ENCODE results near the gene PLEKHG1.

The PLEKHG1 gene

DNA sequence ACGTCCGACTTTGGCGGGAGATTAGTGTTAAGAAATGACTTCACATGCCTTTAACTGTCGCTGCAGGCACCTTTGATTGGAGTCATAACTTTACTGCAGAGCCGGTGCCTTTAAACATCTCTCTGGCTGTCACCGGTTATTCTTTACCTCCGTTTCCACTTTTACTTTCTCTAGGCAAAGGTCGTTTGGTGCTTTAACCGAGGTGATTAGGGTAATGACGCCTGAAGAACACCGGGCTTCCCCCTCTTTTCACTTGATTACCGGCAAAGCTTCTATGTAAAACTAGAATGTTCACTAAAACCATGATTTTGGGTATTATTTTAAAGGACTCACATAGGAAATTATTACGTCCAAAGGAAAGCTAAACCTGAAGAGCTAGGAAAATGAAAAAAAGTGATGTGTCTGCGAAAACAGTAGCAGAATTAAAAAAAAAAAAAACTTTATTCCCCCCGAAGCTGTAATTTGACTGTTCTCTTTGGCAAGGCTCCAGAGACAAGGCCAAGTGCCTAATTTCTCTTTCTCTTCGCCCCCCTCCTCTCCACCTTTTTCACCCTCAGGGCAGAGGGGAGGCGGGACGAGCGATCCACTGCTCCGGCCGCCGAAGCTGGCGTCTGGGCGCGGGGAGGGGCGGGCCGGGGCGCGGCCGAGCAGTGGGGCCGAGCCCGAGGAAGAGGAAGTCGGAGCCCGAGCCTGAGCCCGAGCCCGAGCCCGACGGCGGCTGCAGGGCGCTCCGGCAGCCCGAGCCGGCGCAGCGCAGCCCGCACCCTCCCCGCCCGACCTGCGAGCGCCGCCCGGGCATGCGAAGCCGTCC is at the start of gene PLEKHG1:
Gene PLEKHG1, plus strand, starts transcription at position 687 of the 811 bp plus-strand sequence. CDS start 133,797 bp downstream, outside the sequence.
- TF ChIP-seq EZH2phosphoT487 (conservative IDR thresholded peaks at IDR 0.05; ENCODE audit: low read length), result no peak
- TF ChIP-seq, protein P1, sequence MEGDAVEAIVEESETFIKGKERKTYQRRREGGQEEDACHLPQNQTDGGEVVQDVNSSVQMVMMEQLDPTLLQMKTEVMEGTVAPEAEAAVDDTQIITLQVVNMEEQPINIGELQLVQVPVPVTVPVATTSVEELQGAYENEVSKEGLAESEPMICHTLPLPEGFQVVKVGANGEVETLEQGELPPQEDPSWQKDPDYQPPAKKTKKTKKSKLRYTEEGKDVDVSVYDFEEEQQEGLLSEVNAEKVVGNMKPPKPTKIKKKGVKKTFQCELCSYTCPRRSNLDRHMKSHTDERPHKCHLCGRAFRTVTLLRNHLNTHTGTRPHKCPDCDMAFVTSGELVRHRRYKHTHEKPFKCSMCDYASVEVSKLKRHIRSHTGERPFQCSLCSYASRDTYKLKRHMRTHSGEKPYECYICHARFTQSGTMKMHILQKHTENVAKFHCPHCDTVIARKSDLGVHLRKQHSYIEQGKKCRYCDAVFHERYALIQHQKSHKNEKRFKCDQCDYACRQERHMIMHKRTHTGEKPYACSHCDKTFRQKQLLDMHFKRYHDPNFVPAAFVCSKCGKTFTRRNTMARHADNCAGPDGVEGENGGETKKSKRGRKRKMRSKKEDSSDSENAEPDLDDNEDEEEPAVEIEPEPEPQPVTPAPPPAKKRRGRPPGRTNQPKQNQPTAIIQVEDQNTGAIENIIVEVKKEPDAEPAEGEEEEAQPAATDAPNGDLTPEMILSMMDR (IDR thresholded peaks at IDR 0.05; ENCODE audit: insufficient read depth, low read length, poor library complexity, severe bottlenecking), result no peak

DNA sequence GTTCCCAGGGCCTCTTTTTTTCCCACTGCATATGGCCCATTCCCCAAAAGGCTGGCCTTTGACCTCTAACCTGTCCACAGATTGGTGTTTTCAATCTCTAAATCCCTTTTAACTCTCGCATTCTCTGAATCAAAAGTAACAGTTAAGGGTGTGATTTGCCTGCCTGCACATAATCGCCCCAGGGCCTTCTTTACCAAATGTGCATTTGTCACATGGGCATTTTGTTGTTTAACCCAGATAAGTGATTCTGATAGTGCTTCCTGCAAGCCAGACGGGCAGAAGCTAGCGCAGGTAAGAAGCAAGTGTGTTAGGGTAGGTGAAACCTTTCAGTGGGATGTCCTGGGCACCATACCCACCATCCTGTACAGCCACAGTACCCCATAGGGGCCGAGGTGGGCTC is 49.4 kb upstream of the PLEKHG1 start:
- H3K9me3 ChIP-seq (ENCODE audit: insufficient read depth, low read length), result no peaks in the 10 kb centered on the region
- TF ChIP-seq EZH2phosphoT487 (conservative IDR thresholded peaks at IDR 0.05; ENCODE audit: low read length), result no peak
- TF ChIP-seq, protein P1 (IDR thresholded peaks at IDR 0.05; ENCODE audit: insufficient read depth, low read length, poor library complexity, severe bottlenecking), result no peak

More for the DNA sequence above, at the start of gene PLEKHG1:
- no peaks in the 10 kb centered on the region for H3K36me3 ChIP-seq (ENCODE audit: low read length)
- H3F3A ChIP-seq (ENCODE audit: insufficient read depth), result peaks cover 11% of the 10 kb centered on the region
- H3K27ac ChIP-seq (ENCODE audit: low read depth, low read length), result peak within 1 kb of the TSS; percentile 71
- peak within 1 kb of the TSS; percentile 70 for H3K4me2 ChIP-seq (ENCODE audit: low read depth, low read length, poor library complexity, severe bottlenecking)
- H3K79me2 ChIP-seq (ENCODE audit: insufficient read depth, low read length), result peaks cover 23% of the 10 kb centered on the region; the same call in 1 of the 2 replicates
- H3K9me2 ChIP-seq (replicated peaks; ENCODE audit: insufficient read depth, low read length), result no peaks in the 10 kb centered on the region
- no peaks in the 10 kb centered on the region for H3K9me3 ChIP-seq (ENCODE audit: insufficient read depth, low read length)
- H3K4me3 ChIP-seq (ENCODE audit: insufficient read depth, low read length, poor library complexity, severe bottlenecking), result peak within 1 kb of the TSS; percentile 56
- H2AFZ ChIP-seq (ENCODE audit: low read depth, low read length, severe bottlenecking), result peak within 1 kb of the TSS; percentile 44
- peak within 1 kb of the TSS; percentile 78 for H3K9ac ChIP-seq (ENCODE audit: low read length)
- no peaks in the 10 kb centered on the region for H3K27me3 ChIP-seq (ENCODE audit: low read length)
- H4K20me1 ChIP-seq (ENCODE audit: low read depth, low read length), result no peaks in the 10 kb centered on the region

DNA sequence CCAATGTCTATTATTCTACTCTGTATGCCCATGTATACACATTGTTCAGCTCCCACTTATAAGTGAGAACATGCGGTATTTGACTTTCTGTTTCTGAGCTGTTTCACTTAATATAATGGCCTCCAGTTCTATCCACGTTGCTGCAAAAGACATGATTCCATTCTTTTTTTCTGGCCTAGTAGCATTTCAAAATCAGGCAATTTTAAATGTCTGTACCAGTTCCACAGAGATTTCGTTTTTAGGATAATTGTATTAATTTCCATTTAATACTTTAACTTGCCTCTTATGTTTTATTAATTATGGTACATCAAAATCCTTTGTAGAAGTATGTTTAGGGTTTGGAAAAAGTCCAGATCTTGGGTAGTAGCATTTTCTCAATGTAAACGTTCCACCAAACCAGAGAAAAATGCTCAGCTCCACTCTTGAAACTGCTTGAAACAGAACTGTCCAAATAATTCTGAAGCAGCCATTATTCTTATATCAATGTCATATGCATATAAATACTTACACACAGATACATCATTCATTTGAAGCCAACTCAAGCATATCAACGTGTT is 42.6 kb upstream of the PLEKHG1 start:
- no peak for TF ChIP-seq EZH2phosphoT487 (conservative IDR thresholded peaks at IDR 0.05; ENCODE audit: low read length)
- TF ChIP-seq, protein P1 (IDR thresholded peaks at IDR 0.05; ENCODE audit: insufficient read depth, low read length, poor library complexity, severe bottlenecking), result no peak

More for the DNA sequence above, 49.4 kb upstream of the PLEKHG1 start:
- Histone ChIP-seq H3K4me2 (ENCODE audit: low read depth, low read length, poor library complexity, severe bottlenecking) (no peak overlapping the region), H3K4me3 (ENCODE audit: insufficient read depth, low read length, poor library complexity, severe bottlenecking) (no peak overlapping the region), H3K27me3 (ENCODE audit: low read length) (no peaks in the 10 kb centered on the region), H3K79me2 (ENCODE audit: insufficient read depth, low read length) (no peaks in the 10 kb centered on the region), H3K36me3 (ENCODE audit: low read length) (no peaks in the 10 kb centered on the region), H3K27ac (ENCODE audit: low read depth, low read length) (no peak overlapping the region), H3K9ac (ENCODE audit: low read length) (no peak overlapping the region), H3K9me2 (replicated peaks; ENCODE audit: insufficient read depth, low read length) (no peaks in the 10 kb centered on the region), H3F3A (ENCODE audit: insufficient read depth) (no peaks in the 10 kb centered on the region), H2AFZ (ENCODE audit: low read depth, low read length, severe bottlenecking) (no peak overlapping the region), H4K20me1 (ENCODE audit: low read depth, low read length) (no peaks in the 10 kb centered on the region)

More for the DNA sequence above, 42.6 kb upstream of the PLEKHG1 start:
- H3K4me3 ChIP-seq (ENCODE audit: insufficient read depth, low read length, poor library complexity, severe bottlenecking), result no peak overlapping the region
- no peaks in the 10 kb centered on the region for H4K20me1 ChIP-seq (ENCODE audit: low read depth, low read length)
- no peak overlapping the region for H3K4me2 ChIP-seq (ENCODE audit: low read depth, low read length, poor library complexity, severe bottlenecking)
- H3K27ac ChIP-seq (ENCODE audit: low read depth, low read length), result no peak overlapping the region
- no peaks in the 10 kb centered on the region for H3K79me2 ChIP-seq (ENCODE audit: insufficient read depth, low read length)
- H3F3A ChIP-seq (ENCODE audit: insufficient read depth), result no peaks in the 10 kb centered on the region
- H3K36me3 ChIP-seq (ENCODE audit: low read length), result no peaks in the 10 kb centered on the region
- H2AFZ ChIP-seq (ENCODE audit: low read depth, low read length, severe bottlenecking), result no peak overlapping the region
- no peaks in the 10 kb centered on the region for H3K27me3 ChIP-seq (ENCODE audit: low read length)
- H3K9me2 ChIP-seq (replicated peaks; ENCODE audit: insufficient read depth, low read length), result no peaks in the 10 kb centered on the region
- H3K9ac ChIP-seq (ENCODE audit: low read length), result no peak overlapping the region
- no peaks in the 10 kb centered on the region for H3K9me3 ChIP-seq (ENCODE audit: insufficient read depth, low read length)
